CD4-positive, alpha-beta T cell (primary cell): ENCODE results near the gene CORO7. TPM values are rescaled to one million over a fixed set of nuclear protein-coding genes. Genes with fewer than 3 reads are reported as not detected.
A peak's percentile ranks its signal among the peaks of the same experiment; 100 is the strongest.

ENCODE experiments used
- ATAC-seq: fragments of 200-7000 bp; cut with Tn5 transposase; one replicate; pipeline ENCODE4 v1.10.0; 2022; ENCODE audit warnings: mild to moderate bottlenecking; ENCODE audit not compliant: poor library complexity
- CTCF ChIA-PET: fragments of 350-600 bp; sonication (Branson Sonifier 250); formaldehyde crosslinking; loops from one replicate; lab custom pipeline; 2021; ENCODE audit warnings: antibody characterized with exemption, inconsistent platforms; lab: Charles Lee
- POLR2A ChIA-PET: fragments of 350-600 bp; sonication (Branson Sonifier 250); formaldehyde crosslinking; loops from one replicate; lab custom pipeline; 2021; ENCODE audit warnings: antibody characterized with exemption, inconsistent platforms; lab: Charles Lee
- DNase-seq, 14 experiments: peaks; one replicate each; pipeline ENCODE4 v3.0.0-alpha.2; 2013 to 2020; ENCODE audit warnings: mixed read lengths in 2 of 14
- H3K27ac ChIP-seq, 2 donors: one replicate each; pipeline versions ENCODE4 v1.5.1 to v1.7.0; 2013; ENCODE audit warnings: low read length in 2 of 2, low read depth in 1 of 2, mild to moderate bottlenecking in 1 of 2
- H3K27me3 ChIP-seq, 2 experiments: 1 replicate in 1 of 2; 2 replicates in 1 of 2; pipeline versions ENCODE4 v1.6.1 to v1.7.0; 2013; ENCODE audit warnings: low read length in 2 of 2, control low read depth in 1 of 2, mild to moderate bottlenecking in 1 of 2, moderate library complexity in 1 of 2; ENCODE audit not compliant: insufficient read depth in 2 of 2, control insufficient read depth in 1 of 2
- H3K36me3 ChIP-seq: one replicate; pipeline ENCODE4 v1.6.1; 2013; ENCODE audit warnings: low read length, control low read depth; ENCODE audit not compliant: insufficient read depth
- H3K4me1 ChIP-seq: one replicate; pipeline ENCODE4 v1.6.1; 2013; ENCODE audit warnings: low read length, control low read depth; ENCODE audit not compliant: insufficient read depth
- H3K4me3 ChIP-seq: one replicate; pipeline ENCODE4 v1.5.1; 2013; ENCODE audit warnings: mild to moderate bottlenecking, low read length, moderate library complexity
- H3K9me3 ChIP-seq, 2 experiments: 1 replicate in 1 of 2; 2 replicates in 1 of 2; pipeline versions ENCODE4 v1.6.1 to v1.7.0; 2013; ENCODE audit warnings: low read length in 2 of 2, mild to moderate bottlenecking in 2 of 2, control low read depth in 1 of 2, moderate library complexity in 1 of 2; ENCODE audit not compliant: control insufficient read depth in 1 of 2, insufficient read depth in 1 of 2
- H3K27ac Mint-ChIP-seq: one replicate; pipeline ENCODE4 v1.8.0; 2020; ENCODE audit warnings: mixed read lengths
- H3K27me3 Mint-ChIP-seq: one replicate; pipeline ENCODE4 v1.8.0; 2021; ENCODE audit warnings: mixed read lengths
- H3K36me3 Mint-ChIP-seq: one replicate; pipeline ENCODE4 v1.8.0; 2021; ENCODE audit warnings: low read depth, mixed read lengths
- H3K4me1 Mint-ChIP-seq: one replicate; pipeline ENCODE4 v1.8.0; 2021; ENCODE audit warnings: low read depth, mixed read lengths
- H3K4me3 Mint-ChIP-seq: one replicate; pipeline ENCODE4 v1.8.0; 2020; ENCODE audit warnings: mild to moderate bottlenecking, mixed read lengths
- H3K9me3 Mint-ChIP-seq: one replicate; pipeline ENCODE4 v1.8.0; 2020; ENCODE audit warnings: mixed read lengths
- intact Hi-C, 2 experiments: fragments of 100-400 bp; cut with DNase I in 1 of 2; cut with micrococcal nuclease in 1 of 2; formaldehyde crosslinking; loops; one replicate each; pipeline versions ENCODE4 v1.15.1 to v1.9.0; 2023 to 2025; cut with DNase I, micrococcal nuclease
- total RNA-seq, 174 experiments: library from RNA in 2 of 174; stranded (reverse) in 2 of 174; gene quantifications; one replicate each; pipeline ENCODE4 v1.2.3 and lab custom pipeline; 2021 to 2026
- TF ChIP-seq, protein P1 (sequence below): fragments of 200-600 bp; IDR thresholded peaks from one replicate; pipeline ENCODE4 v1.8.0; 2022; ENCODE audit warnings: antibody characterized with exemption, mild to moderate bottlenecking

CORO7 gene
- total RNA-seq, 2 experiments from 2014 or later = 801 to 805 TPM

DNA sequence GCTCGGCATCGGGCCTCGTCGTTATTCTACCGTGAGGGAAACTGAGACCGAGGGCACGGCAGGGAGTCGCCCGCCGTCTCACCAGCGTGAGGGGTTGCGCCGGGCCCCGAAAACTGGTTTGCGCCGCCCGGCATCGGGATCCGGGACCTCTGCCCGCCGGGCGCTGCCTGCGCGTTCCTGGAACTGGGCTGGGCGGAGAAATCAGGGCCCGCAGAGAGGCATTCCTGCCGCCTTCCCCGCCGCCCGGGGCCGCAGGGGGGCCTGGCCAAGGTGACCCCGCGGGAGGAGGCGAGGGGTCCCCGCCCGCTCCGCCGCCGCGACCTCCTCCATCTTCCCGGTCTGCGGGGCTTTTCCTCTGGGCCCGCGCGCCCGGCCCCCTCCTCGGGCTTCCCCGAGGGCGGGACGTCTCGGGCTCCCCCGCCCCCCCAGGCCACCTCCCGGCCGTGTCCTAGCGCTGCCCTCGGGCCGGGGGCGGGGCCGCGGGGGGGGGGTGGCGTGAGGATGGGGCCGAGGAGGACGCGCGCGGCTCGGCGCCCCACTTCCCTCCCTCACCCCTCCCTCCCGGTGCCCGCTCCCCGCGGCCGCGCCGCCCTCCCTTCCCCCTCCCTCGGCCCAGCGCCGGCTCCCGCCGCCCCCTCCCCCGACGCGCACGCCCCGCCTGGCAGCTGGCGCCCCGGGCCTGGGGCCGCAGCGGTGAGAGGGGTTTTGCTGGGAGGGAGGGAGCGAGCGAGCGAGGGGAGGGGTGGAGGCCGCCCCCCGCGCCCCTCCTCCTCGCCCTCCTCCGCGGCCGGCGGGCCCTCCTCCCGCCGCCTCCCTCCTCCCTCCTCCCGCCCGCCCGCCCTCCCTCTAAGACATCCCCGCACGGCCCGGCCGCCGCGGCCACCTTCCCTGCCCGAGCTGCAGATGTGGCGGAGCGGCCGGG lies 100.9 kb downstream of the CORO7 start, which contains the start of gene GLIS2:
TSS of gene GLIS2 (plus strand) at position 882 of the 922 bp plus-strand sequence. CDS start 16,214 bp downstream, outside the sequence.
- peaks cover 26 to 33% of the 10 kb centered on the region in 2 experiments for H3K27me3 ChIP-seq

DNA sequence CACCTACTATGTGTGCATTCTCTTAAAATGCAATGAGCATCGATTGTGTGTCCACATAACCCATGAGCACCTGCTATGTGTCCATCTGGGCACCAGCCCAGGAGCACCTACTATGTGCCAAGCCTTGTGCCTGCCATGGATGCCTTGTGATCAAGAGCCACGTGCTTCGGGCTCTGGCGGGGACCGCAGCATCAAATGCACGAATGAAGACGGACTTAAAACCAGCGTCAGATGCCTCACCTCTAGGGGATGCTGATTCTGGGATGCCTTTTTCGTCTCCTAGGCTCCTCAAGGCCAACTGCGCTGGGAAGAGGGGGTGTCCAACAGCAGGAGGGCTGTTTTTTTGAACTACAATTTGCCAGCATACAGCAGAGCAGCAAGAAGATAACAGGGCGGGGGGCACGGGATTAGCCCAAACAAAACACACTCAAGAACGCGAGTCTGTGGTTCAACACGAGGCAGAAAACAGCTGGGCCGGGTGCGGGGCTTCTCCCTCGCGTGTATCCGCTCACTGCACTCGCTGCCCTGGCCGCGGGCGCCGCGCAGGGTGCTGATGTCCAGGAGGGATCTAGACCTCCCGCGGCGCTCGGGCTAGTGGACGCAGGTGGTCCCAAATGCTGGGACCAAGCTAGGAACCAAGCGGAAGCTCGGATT lies 101.7 kb downstream of the CORO7 start:
- peaks cover 0 to 4% of the 10 kb centered on the region in 2 experiments for H3K9me3 ChIP-seq
- H3K9me3 Mint-ChIP-seq = no peaks in the 10 kb centered on the region
- no peaks in the 10 kb centered on the region for H3K36me3 Mint-ChIP-seq
- H3K4me3 ChIP-seq = peak overlapping the region; percentile 45
- ATAC-seq = peak; percentile 37
- H3K4me1 ChIP-seq = peaks cover 39% of the 10 kb centered on the region
- H3K4me3 Mint-ChIP-seq = peak overlapping the region; percentile 99
- POLR2A ChIA-PET = interaction anchor here (0.7 kb wide), 1 partner anchor 13 kb away, joined by 3 read pairs; no protein-coding TSS in a partner anchor
- H3K4me1 Mint-ChIP-seq = peaks cover 11% of the 10 kb centered on the region
- no peak overlapping the region for H3K27ac Mint-ChIP-seq
- H3K27me3 ChIP-seq = peaks cover 26 to 33% of the 10 kb centered on the region in 2 experiments
- H3K27me3 Mint-ChIP-seq = peaks cover 17% of the 10 kb centered on the region
- intact Hi-C loops = no loop called here
- CTCF ChIA-PET = interaction anchor here (0.7 kb wide), 1 partner anchor 61 kb away, joined by 3 read pairs; no protein-coding TSS in a partner anchor
- TF ChIP-seq, protein P1, sequence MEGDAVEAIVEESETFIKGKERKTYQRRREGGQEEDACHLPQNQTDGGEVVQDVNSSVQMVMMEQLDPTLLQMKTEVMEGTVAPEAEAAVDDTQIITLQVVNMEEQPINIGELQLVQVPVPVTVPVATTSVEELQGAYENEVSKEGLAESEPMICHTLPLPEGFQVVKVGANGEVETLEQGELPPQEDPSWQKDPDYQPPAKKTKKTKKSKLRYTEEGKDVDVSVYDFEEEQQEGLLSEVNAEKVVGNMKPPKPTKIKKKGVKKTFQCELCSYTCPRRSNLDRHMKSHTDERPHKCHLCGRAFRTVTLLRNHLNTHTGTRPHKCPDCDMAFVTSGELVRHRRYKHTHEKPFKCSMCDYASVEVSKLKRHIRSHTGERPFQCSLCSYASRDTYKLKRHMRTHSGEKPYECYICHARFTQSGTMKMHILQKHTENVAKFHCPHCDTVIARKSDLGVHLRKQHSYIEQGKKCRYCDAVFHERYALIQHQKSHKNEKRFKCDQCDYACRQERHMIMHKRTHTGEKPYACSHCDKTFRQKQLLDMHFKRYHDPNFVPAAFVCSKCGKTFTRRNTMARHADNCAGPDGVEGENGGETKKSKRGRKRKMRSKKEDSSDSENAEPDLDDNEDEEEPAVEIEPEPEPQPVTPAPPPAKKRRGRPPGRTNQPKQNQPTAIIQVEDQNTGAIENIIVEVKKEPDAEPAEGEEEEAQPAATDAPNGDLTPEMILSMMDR = no peak
- H3K27ac ChIP-seq = no peak overlapping the region
- DNase-seq = peak in 4 of 14 experiments; percentile 18 to 62 (median 48)
- no peaks in the 10 kb centered on the region for H3K36me3 ChIP-seq

More for the DNA sequence above, 100.9 kb downstream of the CORO7 start, which contains the start of gene GLIS2:
- TF ChIP-seq, protein P1 = no peak
- intact Hi-C loops = no loop called here
- no peaks in the 10 kb centered on the region for H3K9me3 Mint-ChIP-seq
- ATAC-seq = peak; percentile 28
- Histone ChIP-seq H3K36me3 (no peaks in the 10 kb centered on the region), H3K4me1 (peaks cover 44% of the 10 kb centered on the region), H3K4me3 (peak within 1 kb of the TSS; percentile 45), H3K27ac (no peak within 1 kb of the TSS), H3K9me3 (peaks cover 0 to 4% of the 10 kb centered on the region in 2 experiments)
- peaks cover 17% of the 10 kb centered on the region for H3K27me3 Mint-ChIP-seq
- peaks cover 11% of the 10 kb centered on the region for H3K4me1 Mint-ChIP-seq
- CTCF ChIA-PET = interaction anchor here (0.7 kb wide), 1 partner anchor 61 kb away, joined by 3 read pairs; no protein-coding TSS in a partner anchor
- H3K4me3 Mint-ChIP-seq = peak within 1 kb of the TSS; percentile 99
- H3K27ac Mint-ChIP-seq = no peak within 1 kb of the TSS
- POLR2A ChIA-PET = interaction anchor here (0.7 to 1.7 kb wide), 3 partner anchors 9 to 42 kb away, joined by 3 to 6 read pairs (median 4); partner anchors contain the start of gene TFAP4
- peak in 5 of 14 experiments; percentile 16 to 66 (median 51) for DNase-seq
- H3K36me3 Mint-ChIP-seq = no peaks in the 10 kb centered on the region
